Testis (tissue), 3 donors: ENCODE data around the gene SDK1. TPM values are rescaled to one million over a fixed set of nuclear protein-coding genes. Genes with fewer than 3 reads are reported as not detected.

Experiments
- DNase-seq: peaks from one replicate; pipeline ENCODE4 v3.0.0-alpha.2; 2019
- H3K27ac ChIP-seq, 2 donors: fragments of 200-600 bp; sonication (generic); one replicate each; pipeline ENCODE4 v1.5.1; 2019
- H3K27me3 ChIP-seq: fragments of 200-600 bp; sonication (generic); one replicate; pipeline ENCODE4 v1.5.1; 2019
- H3K36me3 ChIP-seq: fragments of 200-600 bp; sonication (generic); one replicate; pipeline ENCODE4 v1.5.1; 2017; ENCODE audit warnings: low read depth; ENCODE audit errors: missing control alignments
- H3K4me1 ChIP-seq: fragments of 200-600 bp; sonication (generic); one replicate; pipeline ENCODE4 v1.5.1; 2019
- H3K4me3 ChIP-seq, 2 donors: fragments of 200-600 bp; sonication (generic); one replicate each; pipeline ENCODE4 v1.5.1; 2017 to 2019
- H3K9me3 ChIP-seq: fragments of 200-600 bp; sonication (generic); one replicate; pipeline ENCODE4 v1.5.1; 2017
- CTCF ChIP-seq, 3 experiments: fragments of 450-650 bp in 2 of 3; fragments of 200-600 bp in 1 of 3; sonication (generic) in 1 of 3; IDR thresholded peaks; one replicate each; pipeline ENCODE4 v1.5.1; 2016 to 2019; ENCODE audit warnings: antibody characterized with exemption in 3 of 3, mild to moderate bottlenecking in 2 of 3, moderate library complexity in 1 of 3
- POLR2A ChIP-seq: fragments of 450-650 bp; IDR thresholded peaks from one replicate; pipeline ENCODE4 v1.6.1; 2017; ENCODE audit warnings: antibody characterized with exemption, mild to moderate bottlenecking, moderate library complexity
- WGBS, 2 donors: methylation state at CpG; one replicate each; pipeline ENCODE4 v1.1.5; 2018; 5-methylcytosine and 5-hydroxymethylcytosine counted together
- intact Hi-C: fragments of 100-400 bp; cut with DNase I; formaldehyde crosslinking; loops from one replicate; pipeline ENCODE4 v1.15.1; 2023; ENCODE audit warnings: low total_unique reads
- polyA plus RNA-seq: library from polyadenylated mRNA; stranded (reverse); fragments of 350-450 nt; fragmentation: Illumina TruSeq; extraction: RNeasy Lipid Tissue Mini Kit (QIAGEN cat#74804); gene quantifications from one replicate; pipeline ENCODE4 v1.2.3, GENCODE V29; 2014; ENCODE audit warnings: low read depth, low replicate concordance; ENCODE audit not compliant: insufficient read depth
- total RNA-seq, 2 donors: library from RNA; depleted of rRNA; stranded (reverse); fragments of >200 nt; gene quantifications; one replicate each; pipeline ENCODE4 v1.2.3, GENCODE V29; 2016

SDK1 gene
- total and polyA plus RNA-seq, 3 donors from 2014 or later = 20.0 to 36.2 (median 24.9) TPM

DNA sequence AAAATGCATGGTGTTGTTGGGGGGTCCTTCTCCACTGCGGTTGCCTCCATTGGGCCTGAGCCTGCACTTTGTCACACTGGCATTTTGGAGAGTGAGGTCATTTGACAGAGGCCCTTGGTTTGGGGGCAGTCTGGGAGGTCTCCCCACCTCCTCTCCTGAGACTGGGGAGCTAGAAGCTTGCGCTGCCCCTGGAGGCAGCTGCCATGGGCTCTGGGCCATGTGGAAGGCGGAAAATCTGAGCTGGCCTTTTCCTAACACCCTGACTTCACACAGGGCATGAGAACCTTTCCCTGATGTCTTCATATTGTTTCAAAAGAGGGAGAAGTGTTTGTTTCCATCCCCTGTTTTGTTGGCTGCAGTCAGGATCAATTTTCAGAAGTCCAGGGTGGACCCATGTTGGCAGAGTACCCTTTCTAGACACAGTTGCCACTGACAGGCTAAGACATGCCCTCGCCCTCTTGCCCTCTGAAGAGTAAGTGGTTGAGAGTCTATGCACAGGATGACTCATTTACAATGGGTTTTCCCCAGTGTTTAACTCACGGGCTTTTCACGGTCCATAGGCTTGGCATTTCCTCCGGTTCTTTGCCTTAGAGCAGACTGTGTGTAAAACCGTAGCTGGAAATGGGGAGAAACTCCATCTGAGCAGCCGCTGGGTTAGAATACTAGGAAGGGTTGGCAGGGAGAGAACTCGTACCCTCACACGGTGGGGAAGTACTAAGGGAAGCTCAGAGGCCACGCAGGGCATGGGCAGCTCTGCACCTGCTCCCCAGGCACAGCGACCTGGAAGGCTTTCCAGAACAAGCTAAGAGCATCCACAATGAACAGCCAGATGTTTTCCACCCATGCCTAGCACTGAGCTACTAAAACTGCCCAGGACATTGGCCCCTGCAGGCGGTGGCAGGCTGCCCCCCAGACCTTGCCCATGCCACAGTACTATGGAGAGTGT is 655.0 kb downstream of the SDK1 start:
- H3K9me3 ChIP-seq = no peaks in the 10 kb centered on the region
- TF ChIP-seq CTCF (IDR thresholded peaks at IDR 0.05) = no peak
- no peak for TF ChIP-seq POLR2A
- H3K4me1 ChIP-seq = no peaks in the 10 kb centered on the region
- no peaks in the 10 kb centered on the region for H3K27me3 ChIP-seq
- H3K27ac ChIP-seq = no peak overlapping the region
- 89 to 94% methylated on average over 10 to 14 of the region's 14 CpGs for WGBS, 2 donors
- no peak overlapping the region for H3K4me3 ChIP-seq
- no peak for DNase-seq
- no peaks in the 10 kb centered on the region for H3K36me3 ChIP-seq
- intact Hi-C loops = no loop called here

DNA sequence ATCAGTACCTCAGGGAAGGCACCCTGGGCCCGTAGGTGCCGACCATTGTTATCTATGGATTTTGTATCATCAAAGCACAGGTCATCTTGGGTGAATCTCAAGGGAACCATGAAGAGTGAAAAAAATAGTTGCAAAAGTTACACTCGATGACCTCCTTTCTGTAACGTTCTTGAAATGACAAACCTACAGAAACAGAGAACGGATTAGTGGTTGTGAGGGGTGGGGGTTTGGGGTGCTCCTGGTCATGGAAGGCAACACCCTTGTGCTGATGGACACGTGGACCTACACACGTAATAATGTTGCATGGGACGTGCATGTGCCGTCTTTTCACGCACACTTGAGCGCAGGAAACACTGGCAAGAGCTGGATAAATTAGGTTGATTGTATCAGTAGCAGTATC is 655.9 kb downstream of the SDK1 start:
- DNase-seq = no peak
- TF ChIP-seq CTCF (IDR thresholded peaks at IDR 0.05) (no peak), POLR2A (no peak)
- 86 to 91% methylated on average over 11 of the region's 11 CpGs for WGBS, 2 donors
- no peaks in the 10 kb centered on the region for H3K9me3 ChIP-seq
- no peaks in the 10 kb centered on the region for H3K36me3 ChIP-seq
- H3K27me3 ChIP-seq = no peaks in the 10 kb centered on the region
- no peak overlapping the region for H3K27ac ChIP-seq
- intact Hi-C loops = no loop called here
- no peaks in the 10 kb centered on the region for H3K4me1 ChIP-seq
- H3K4me3 ChIP-seq = no peak overlapping the region

GRCh38 chr7:3957472-3958108 is 656.5 kb downstream of the SDK1 start:
- no peaks in the 10 kb centered on the region for H3K36me3 ChIP-seq
- intact Hi-C loops = no loop called here

DNA sequence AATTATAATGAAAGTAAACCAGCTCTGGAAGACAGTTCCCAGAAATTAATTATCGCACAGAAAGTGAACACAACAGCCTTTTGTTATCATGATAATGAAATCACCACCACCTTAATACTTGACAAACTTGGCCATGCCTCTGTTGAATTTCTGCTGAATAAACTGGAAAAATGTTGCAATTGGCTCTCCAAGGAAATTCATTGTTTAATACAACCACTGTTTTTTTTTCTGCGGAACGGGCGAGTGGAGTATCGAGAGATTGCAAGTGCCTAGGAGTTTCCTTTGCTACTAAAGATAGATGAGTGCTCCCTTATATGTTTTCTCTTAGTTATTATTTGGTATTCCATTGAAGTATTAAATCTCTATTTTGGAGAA is 657.0 kb downstream of the SDK1 start:
- Histone ChIP-seq H3K4me3 (no peak overlapping the region), H3K36me3 (no peaks in the 10 kb centered on the region), H3K9me3 (no peaks in the 10 kb centered on the region), H3K27me3 (no peaks in the 10 kb centered on the region), H3K27ac (no peak overlapping the region), H3K4me1 (no peaks in the 10 kb centered on the region)
- no peak for TF ChIP-seq CTCF (IDR thresholded peaks at IDR 0.05)
- no peak for TF ChIP-seq POLR2A
- 48 to 70% methylated on average over 5 of the region's 5 CpGs for WGBS, 2 donors
- DNase-seq = no peak
- intact Hi-C loops = no loop called here

More at GRCh38 chr7:3957472-3958108, 656.5 kb downstream of the SDK1 start:
- no peaks in the 10 kb centered on the region for H3K27me3 ChIP-seq
- H3K4me1 ChIP-seq = no peaks in the 10 kb centered on the region
- H3K4me3 ChIP-seq = no peak overlapping the region
- 83 to 84% methylated on average over 8 of the region's 8 CpGs for WGBS, 2 donors
- H3K9me3 ChIP-seq = no peaks in the 10 kb centered on the region
- no peak overlapping the region for H3K27ac ChIP-seq
- TF ChIP-seq CTCF (IDR thresholded peaks at IDR 0.05) (no peak), POLR2A (no peak)
- DNase-seq = no peak
